GM12875 (cell line): ENCODE results near the gene SH3GLB2.
"Not testable (repeated sequence)": the region's sequence is repeated elsewhere in the genome, so short reads cannot be mapped to it uniquely, and the experiment has no call there.

ENCODE experiments used
- H3K4me3 ChIP-seq: one replicate; pipeline ENCODE4 v1.5.1; 2011; ENCODE audit warnings: low read depth, low read length, control low read depth
- TF ChIP-seq, protein P1 (sequence below): IDR thresholded peaks from 2 replicates; pipeline ENCODE4 v1.5.1; 2011; ENCODE audit warnings: low read depth, mild to moderate bottlenecking, control low read depth, inconsistent platforms, low read length, moderate library complexity, borderline replicate concordance; ENCODE audit not compliant: insufficient read depth

Gene SH3GLB2

GRCh38 chr9:128992995-128993394, 35.1 kb downstream of the SH3GLB2 start:
- TF ChIP-seq, protein P1, sequence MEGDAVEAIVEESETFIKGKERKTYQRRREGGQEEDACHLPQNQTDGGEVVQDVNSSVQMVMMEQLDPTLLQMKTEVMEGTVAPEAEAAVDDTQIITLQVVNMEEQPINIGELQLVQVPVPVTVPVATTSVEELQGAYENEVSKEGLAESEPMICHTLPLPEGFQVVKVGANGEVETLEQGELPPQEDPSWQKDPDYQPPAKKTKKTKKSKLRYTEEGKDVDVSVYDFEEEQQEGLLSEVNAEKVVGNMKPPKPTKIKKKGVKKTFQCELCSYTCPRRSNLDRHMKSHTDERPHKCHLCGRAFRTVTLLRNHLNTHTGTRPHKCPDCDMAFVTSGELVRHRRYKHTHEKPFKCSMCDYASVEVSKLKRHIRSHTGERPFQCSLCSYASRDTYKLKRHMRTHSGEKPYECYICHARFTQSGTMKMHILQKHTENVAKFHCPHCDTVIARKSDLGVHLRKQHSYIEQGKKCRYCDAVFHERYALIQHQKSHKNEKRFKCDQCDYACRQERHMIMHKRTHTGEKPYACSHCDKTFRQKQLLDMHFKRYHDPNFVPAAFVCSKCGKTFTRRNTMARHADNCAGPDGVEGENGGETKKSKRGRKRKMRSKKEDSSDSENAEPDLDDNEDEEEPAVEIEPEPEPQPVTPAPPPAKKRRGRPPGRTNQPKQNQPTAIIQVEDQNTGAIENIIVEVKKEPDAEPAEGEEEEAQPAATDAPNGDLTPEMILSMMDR, result no peak
- no peak overlapping the region for H3K4me3 ChIP-seq

DNA sequence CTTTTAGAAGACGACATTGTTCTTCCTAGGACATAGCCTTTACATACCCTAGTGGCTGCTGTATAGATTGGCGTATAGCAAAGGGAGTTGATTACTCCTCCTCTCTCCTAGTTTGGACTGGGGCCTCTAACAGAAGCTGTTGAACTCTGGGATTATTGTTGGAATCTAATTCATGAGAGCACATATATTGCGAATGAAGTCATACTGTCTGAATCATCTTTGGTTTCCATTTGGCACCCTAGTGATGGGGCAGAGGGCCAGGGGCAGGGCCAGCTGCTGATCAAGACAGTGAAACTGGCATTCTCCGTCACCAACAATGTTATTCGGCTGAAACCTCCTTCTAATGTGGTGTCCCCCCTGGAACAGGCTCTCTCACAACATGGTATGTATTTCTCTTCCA, 40.3 kb downstream of the SH3GLB2 start:
- no peak overlapping the region for H3K4me3 ChIP-seq
- TF ChIP-seq, protein P1, result no peak

GRCh38 chr9:128986671-128987070, 41.5 kb downstream of the SH3GLB2 start:
- TF ChIP-seq, protein P1, result no peak

DNA sequence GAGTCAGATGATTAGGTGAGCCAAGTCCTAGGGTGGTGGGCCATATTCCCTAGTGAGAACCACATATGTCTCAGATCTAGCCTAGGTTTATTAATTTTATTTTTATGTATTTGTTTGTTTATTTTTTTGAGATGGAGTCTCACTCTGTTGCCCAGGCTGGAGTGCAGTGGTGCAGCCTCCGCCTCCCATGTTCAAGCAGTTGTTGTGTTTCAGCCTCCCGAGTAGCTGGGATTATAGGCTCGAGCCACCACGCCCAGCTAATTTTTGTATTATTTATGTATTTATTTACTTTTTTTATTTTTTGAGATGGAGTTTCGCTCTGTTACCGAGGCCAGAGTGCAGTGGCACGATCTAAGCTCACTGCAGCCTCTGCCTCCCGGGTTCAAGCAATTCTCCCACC, 44.6 kb downstream of the SH3GLB2 start:
- TF ChIP-seq, protein P1, result no peak
- no peak overlapping the region for H3K4me3 ChIP-seq

More at GRCh38 chr9:128986671-128987070, 41.5 kb downstream of the SH3GLB2 start:
- no peak overlapping the region for H3K4me3 ChIP-seq

DNA sequence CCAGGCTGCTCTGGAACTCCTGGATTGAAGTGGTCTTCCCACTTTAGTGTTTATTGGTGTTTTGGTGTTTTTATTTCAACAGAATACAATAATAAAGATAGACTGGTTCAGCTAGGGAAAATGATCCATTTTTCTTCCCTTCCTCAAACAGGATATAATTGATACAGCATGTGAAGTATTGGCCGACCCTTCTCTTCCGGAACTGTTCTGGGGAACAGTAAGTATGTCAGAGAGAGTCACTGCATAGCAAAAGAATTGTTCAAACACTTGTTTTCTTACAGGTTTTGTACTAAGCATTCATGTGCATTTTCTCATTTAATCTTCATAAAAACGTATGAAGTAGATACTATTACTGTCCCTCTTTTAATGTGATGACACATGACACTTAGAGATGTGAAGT, 49.0 kb downstream of the SH3GLB2 start:
- no peak overlapping the region for H3K4me3 ChIP-seq
- TF ChIP-seq, protein P1, result no peak

DNA sequence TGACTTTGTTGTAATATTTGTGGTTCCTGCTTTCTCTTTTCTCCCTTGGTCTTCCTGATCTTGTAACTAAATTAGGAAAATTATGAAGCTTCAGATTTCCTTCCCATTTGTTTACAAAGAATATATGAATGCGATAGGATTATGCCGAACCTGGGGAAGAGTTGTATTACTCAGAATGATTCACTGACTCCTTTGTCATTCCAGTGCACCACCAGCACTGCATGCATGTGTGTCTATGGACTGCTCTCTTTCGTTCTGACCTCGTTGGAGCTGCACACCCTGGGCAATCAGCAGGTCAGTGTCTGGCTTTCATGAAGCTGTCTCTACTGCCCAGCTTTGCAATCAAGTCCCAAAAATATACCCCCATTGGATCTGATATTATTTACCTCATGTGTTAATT, 55.2 kb downstream of the SH3GLB2 start:
- H3K4me3 ChIP-seq, result no peak overlapping the region
- TF ChIP-seq, protein P1, result no peak

GRCh38 chr9:128969491-128969890, 58.6 kb downstream of the SH3GLB2 start:
- TF ChIP-seq, protein P1, result no peak
- no peak overlapping the region for H3K4me3 ChIP-seq

GRCh38 chr9:128961403-128961802, 66.7 kb downstream of the SH3GLB2 start:
- H3K4me3 ChIP-seq, result not testable (repeated sequence)
